ENCODE results near the gene GPSM1.

DNA sequence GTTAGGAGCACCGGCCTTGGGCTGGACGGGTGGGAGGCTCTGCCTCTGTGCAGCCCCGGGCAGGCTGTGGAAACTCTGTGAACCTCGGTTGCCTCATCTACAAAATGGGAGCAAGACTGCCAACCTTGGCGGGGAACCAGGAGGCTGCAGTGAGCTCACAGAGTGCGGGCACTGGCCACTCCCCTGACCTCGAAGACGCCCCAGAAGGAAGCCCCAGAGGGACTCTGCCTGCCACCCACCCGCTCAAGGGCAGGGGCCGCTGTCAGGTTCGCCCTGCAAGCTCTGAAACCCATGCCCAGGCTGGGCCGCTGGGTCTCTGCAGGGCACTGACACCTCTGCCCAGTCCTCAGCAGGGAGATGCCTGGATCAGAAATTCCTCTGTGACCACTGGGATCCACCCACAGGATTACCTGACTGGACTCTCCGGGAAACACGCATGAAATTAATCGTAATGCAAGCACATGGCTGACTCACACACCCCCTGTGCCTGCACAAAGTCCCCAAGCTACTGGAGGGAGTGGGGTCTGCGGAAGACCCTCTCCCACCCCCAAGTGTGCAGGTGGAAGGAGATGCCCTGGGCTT lies 30.8 kb upstream of the GPSM1 start:
- TF ChIP-seq CTCF (IDR thresholded peaks at IDR 0.05): no peak
- TF ChIP-seq POLR2A (IDR thresholded peaks at IDR 0.05): no peak
